SK-N-SH (cell line): ENCODE measurements around the gene ZBTB16. TPM values are rescaled to one million over a fixed set of nuclear protein-coding genes. Genes with fewer than 3 reads are reported as not detected.

Experiments used
- CTCF ChIA-PET: fragments of 300-600, 350-600 bp; formaldehyde crosslinking; extraction: SDS; loops from one replicate; lab custom pipeline; 2021; lab: Yijun Ruan, JAX
- POLR2A ChIA-PET: fragments of 350-600 bp; sonication (Branson Sonifier 250); formaldehyde crosslinking; extraction: SDS; loops from one replicate; lab custom pipeline; 2020; ENCODE audit warnings: antibody characterized with exemption, inconsistent platforms; lab: Yijun Ruan, JAX
- DNase-seq: peaks from one replicate; pipeline ENCODE4 v3.0.0; 2012
- H2AFZ ChIP-seq: fragments of 200-600 bp; sonication (generic); 2 replicates; pipeline ENCODE4 v1.8.1; 2016; ENCODE audit warnings: antibody characterized with exemption, mild to moderate bottlenecking, low read depth
- H3F3A ChIP-seq: fragments of 200-600 bp; sonication (generic); replicated peaks from 2 replicates; pipeline ENCODE3; 2016; ENCODE audit warnings: antibody characterized with exemption, mild to moderate bottlenecking; ENCODE audit not compliant: insufficient read depth
- H3K27ac ChIP-seq, 2 experiments: fragments of 200-500 bp in 1 of 2; fragments of 200-600 bp in 1 of 2; sonication (Bioruptor generic) in 1 of 2; sonication (generic), shearing (Covaris generic) in 1 of 2; 2 replicates each; pipeline versions ENCODE4 v1.5.1 to v1.6.1; 2014 to 2016; ENCODE audit warnings: low read depth in 2 of 2, inconsistent platforms in 1 of 2, low read length in 1 of 2, mild to moderate bottlenecking in 1 of 2, mixed read lengths in 1 of 2
- H3K27me3 ChIP-seq: fragments of 200-600 bp; sonication (generic), shearing (Covaris generic); 2 replicates; pipeline ENCODE4 v1.6.1; 2016; ENCODE audit warnings: mixed run types; ENCODE audit not compliant: insufficient read depth
- H3K36me3 ChIP-seq, 2 experiments: fragments of 200-500 bp in 1 of 2; fragments of 200-600 bp in 1 of 2; sonication (Bioruptor generic) in 1 of 2; sonication (generic) in 1 of 2; replicated peaks in 1 of 2; 2 replicates each; pipeline versions ENCODE3 to v1.5.1; 2014 to 2016; ENCODE audit warnings: low read length in 1 of 2, mild to moderate bottlenecking in 1 of 2; ENCODE audit not compliant: insufficient read depth in 2 of 2, control insufficient read depth in 1 of 2
- H3K4me1 ChIP-seq, 2 experiments: fragments of 200-500 bp in 1 of 2; fragments of 200-600 bp in 1 of 2; sonication (Bioruptor generic) in 1 of 2; sonication (generic), shearing (Covaris generic) in 1 of 2; 2 replicates each; pipeline versions ENCODE4 v1.5.1 to v1.6.1; 2014 to 2016; ENCODE audit warnings: low read depth in 1 of 2, low read length in 1 of 2, mixed run types in 1 of 2; ENCODE audit not compliant: insufficient read depth in 2 of 2, control insufficient read depth in 1 of 2
- H3K4me2 ChIP-seq: fragments of 200-600 bp; sonication (generic), shearing (Covaris generic); 2 replicates; pipeline ENCODE4 v1.6.1; 2017; ENCODE audit warnings: mixed run types
- H3K4me3 ChIP-seq, 2 experiments: fragments of 200-500 bp in 1 of 2; fragments of 200-600 bp in 1 of 2; sonication (Bioruptor generic) in 1 of 2; sonication (generic), shearing (Covaris generic) in 1 of 2; 2 replicates each; pipeline versions ENCODE4 v1.5.1 to v1.8.1; 2014 to 2016; ENCODE audit warnings: low read depth in 2 of 2, inconsistent platforms in 1 of 2, low read length in 1 of 2, mild to moderate bottlenecking in 1 of 2, mixed read lengths in 1 of 2, moderate library complexity in 1 of 2
- H3K79me2 ChIP-seq: fragments of 200-600 bp; sonication (generic); 2 replicates; pipeline ENCODE4 v1.8.1; 2017; ENCODE audit warnings: mild to moderate bottlenecking; ENCODE audit not compliant: insufficient read depth
- H3K9ac ChIP-seq: fragments of 200-600 bp; sonication (generic); 2 replicates; pipeline ENCODE4 v1.6.1; 2017; ENCODE audit warnings: mixed run types
- H3K9me2 ChIP-seq: fragments of 200-600 bp; sonication (generic); 2 replicates; pipeline ENCODE4 v1.6.1; 2017; ENCODE audit warnings: mixed run types
- H3K9me3 ChIP-seq: fragments of 200-600 bp; sonication (generic); 2 replicates; pipeline ENCODE4 v1.6.1; 2017; ENCODE audit warnings: mixed run types, mild to moderate bottlenecking, moderate library complexity
- H4K20me1 ChIP-seq: fragments of 200-600 bp; sonication (generic); 2 replicates; pipeline ENCODE4 v1.6.1; 2017; ENCODE audit warnings: mild to moderate bottlenecking, mixed run types; ENCODE audit not compliant: insufficient read depth
- EZH2phosphoT487 ChIP-seq: fragments of 200-600 bp; sonication (generic); IDR thresholded peaks from 2 replicates; pipeline ENCODE4 v1.6.1; 2017; ENCODE audit warnings: low read depth, mixed run types, mild to moderate bottlenecking, antibody characterized with exemption, moderate library complexity, borderline replicate concordance
- FOSL2 ChIP-seq: IDR thresholded peaks from 2 replicates; pipeline ENCODE4 v1.4.0; 2012; ENCODE audit warnings: low read depth, mild to moderate bottlenecking, moderate library complexity, borderline replicate concordance
- IRF3 ChIP-seq: fragments of 150-350 bp; IDR thresholded peaks from 2 replicates; pipeline ENCODE4 v1.6.1; 2016; ENCODE audit warnings: mild to moderate bottlenecking, low read depth, low read length
- POLR2AphosphoS5 ChIP-seq: IDR thresholded peaks from 2 replicates; pipeline ENCODE4 v1.6.1; 2012; ENCODE audit warnings: low read depth, low read length
- RAD21 ChIP-seq: IDR thresholded peaks from 2 replicates; pipeline ENCODE4 v1.6.1; 2012; ENCODE audit warnings: mild to moderate bottlenecking, low read length
- RCOR1 ChIP-seq: fragments of 150-350 bp; IDR thresholded peaks from 2 replicates; pipeline ENCODE4 v1.6.1; 2017; ENCODE audit warnings: antibody characterized with exemption, low read length
- REST ChIP-seq: IDR thresholded peaks from 2 replicates; pipeline ENCODE4 v1.6.1; 2012; ENCODE audit warnings: mild to moderate bottlenecking, low read depth, low read length, moderate library complexity
- RFX5 ChIP-seq: IDR thresholded peaks from 2 replicates; pipeline ENCODE4 v1.6.1; 2012; ENCODE audit warnings: mild to moderate bottlenecking, improper control_type of control experiment, low read length
- SMC3 ChIP-seq: IDR thresholded peaks from 2 replicates; pipeline ENCODE4 v1.6.1; 2012; ENCODE audit warnings: low read depth, low read length, improper control_type of control experiment
- TCF12 ChIP-seq: IDR thresholded peaks from 2 replicates; pipeline ENCODE4 v1.4.0; 2012
- ZBTB33 ChIP-seq: IDR thresholded peaks from 2 replicates; pipeline ENCODE4 v1.4.0; 2012; ENCODE audit warnings: low read depth, borderline replicate concordance
- WGBS: methylation state at CpG from one replicate; pipeline ENCODE4 v1.1.6; 2017; ENCODE audit warnings: low lambda C conversion rate; 5-methylcytosine and 5-hydroxymethylcytosine counted together
- polyA plus RNA-seq, 3 experiments: library from polyadenylated mRNA; depleted of rRNA; stranded (reverse); fragments of >200 nt; gene quantifications; 2 replicates each; pipeline ENCODE4 v1.2.3, GENCODE V29; 2012

Gene ZBTB16
- polyA plus RNA-seq, 1 of the 3 experiments (the other 2 are of a cell fraction) = not detected

- Histone ChIP-seq H3K4me2 (no peak overlapping the region), H2AFZ (no peak overlapping the region), H3K27me3 (no peaks in the 10 kb centered on the region), H3K9ac (no peak overlapping the region), H3K9me3 (no peaks in the 10 kb centered on the region), H3K4me3 (no peak overlapping the region), H3F3A (no peaks in the 10 kb centered on the region), H4K20me1 (no peaks in the 10 kb centered on the region)
- DNase-seq = no peak
- TF ChIP-seq ZBTB33 (no peak), FOSL2 (no peak), TCF12 (no peak), SMC3 (no peak), RCOR1 (no peak), RAD21 (no peak), RFX5 (no peak), IRF3 (no peak), EZH2phosphoT487 (no peak), POLR2AphosphoS5 (no peak), REST (no peak)
- TF ChIP-seq, all 33 proteins: peak for 0
- Histone ChIP-seq H3K27ac (no peak overlapping the region), H3K36me3 (no peaks in the 10 kb centered on the region), H3K4me1 (no peaks in the 10 kb centered on the region; a peak in 1 of 4 replicates), H3K9me2 (no peaks in the 10 kb centered on the region), H3K79me2 (no peaks in the 10 kb centered on the region)
- CTCF ChIA-PET = interaction anchor here (0.9 to 2.5 kb wide), 6 partner anchors 12 to 157 kb away, joined by 3 to 17 read pairs (median 3); no protein-coding TSS in a partner anchor
- 35% methylated on average over 2 of the region's 2 CpGs for WGBS
- POLR2A ChIA-PET = no interaction called here
Measured at GRCh38 chr11:114191893-114192292, 132.4 kb downstream of the ZBTB16 start.
